Heart left ventricle (tissue), 16 donors: Measurements from ENCODE around the gene ARHGEF26. TPM values are rescaled to one million over a fixed set of nuclear protein-coding genes. Genes with fewer than 3 reads are reported as not detected.

Experiments used
- ATAC-seq, 4 donors: fragments of 200-7000 bp; cut with Tn5 transposase; one replicate each; pipeline ENCODE4 v1.9.1; 2020 to 2022; ENCODE audit warnings: moderate library complexity in 4 of 4, mild to moderate bottlenecking in 3 of 4, moderate number of reproducible peaks in 1 of 4
- DNase-seq, 5 donors: peaks; one replicate each; pipeline ENCODE4 v3.0.0-alpha.2; 2020
- H3K27ac ChIP-seq, 12 donors: fragments of 200-600 bp; sonication (generic) in 4 of 12; one replicate each; pipeline versions ENCODE4 v1.5.0 to v1.8.0; 2016 to 2022; ENCODE audit warnings: mild to moderate bottlenecking in 2 of 12
- H3K27me3 ChIP-seq, 9 donors: fragments of 200-600 bp; sonication (generic) in 2 of 9; one replicate each; pipeline versions ENCODE4 v1.5.1 to v1.8.0; 2016 to 2022; ENCODE audit warnings: mild to moderate bottlenecking in 3 of 9
- H3K36me3 ChIP-seq, 9 donors: fragments of 200-600 bp; sonication (generic) in 2 of 9; one replicate each; pipeline versions ENCODE4 v1.5.0 to v1.8.0; 2018 to 2022; ENCODE audit warnings: mild to moderate bottlenecking in 2 of 9
- H3K4me1 ChIP-seq, 12 donors: fragments of 200-600 bp; sonication (generic) in 4 of 12; one replicate each; pipeline versions ENCODE4 v1.5.0 to v1.8.0; 2016 to 2022; ENCODE audit warnings: mild to moderate bottlenecking in 3 of 12
- H3K4me3 ChIP-seq, 12 donors: fragments of 200-600 bp; sonication (generic) in 4 of 12; one replicate each; pipeline versions ENCODE4 v1.5.0 to v1.8.0; 2017 to 2022; ENCODE audit warnings: mild to moderate bottlenecking in 9 of 12, moderate library complexity in 4 of 12
- H3K9me3 ChIP-seq, 12 donors: fragments of 200-600 bp; sonication (generic) in 4 of 12; one replicate each; pipeline versions ENCODE4 v1.5.0 to v1.8.0; 2016 to 2022; ENCODE audit warnings: mild to moderate bottlenecking in 1 of 12
- CTCF ChIP-seq, 12 donors: fragments of 200-600 bp; sonication (generic) in 4 of 12; IDR thresholded peaks; one replicate each; pipeline versions ENCODE4 v1.5.0 to v1.8.0; 2018 to 2022; ENCODE audit warnings: antibody characterized with exemption in 12 of 12, mild to moderate bottlenecking in 5 of 12
- POLR2A ChIP-seq, 2 donors: fragments of 450-650 bp; IDR thresholded peaks; one replicate each; pipeline ENCODE4 v1.6.1; 2017; ENCODE audit warnings: antibody characterized with exemption in 2 of 2, mild to moderate bottlenecking in 2 of 2, moderate library complexity in 2 of 2
- WGBS, 4 donors: extraction: QIAGEN DNeasy Blood & Tissue Kit in 2 of 4; methylation state at CpG; one replicate each; pipeline versions ENCODE4 v1.1.5 to v1.1.7; 2013 to 2018; 5-methylcytosine and 5-hydroxymethylcytosine counted together
- intact Hi-C, 10 donors: fragments of 100-400 bp; cut with DNase I; formaldehyde crosslinking; loops; one replicate each; pipeline versions ENCODE4 v1.11.1 to v1.14.2; 2022
- polyA plus RNA-seq, 2 donors: library from polyadenylated mRNA; stranded (reverse); fragments of 200-250 nt; gene quantifications; one replicate each; pipeline ENCODE4 v1.2.3, GENCODE V29; 2013
- total RNA-seq, 9 donors: library from RNA; depleted of rRNA in 2 of 9; stranded (reverse); fragments of >200 nt in 2 of 9; fragmentation: NEBNext Ultra II Directional in 3 of 9; extraction: Animal tissue kit (Norgen Biotek cat#: 25700) in 3 of 9; gene quantifications; one replicate each; pipeline versions ENCODE4 v1.1.0 to v1.2.4, GENCODE V29; 2016 to 2023
- donor health status: ischemic (EF 13 %, LVEDD 7.1; RV severe dilation, severe dysfunction).
- donor health status: healthy with polysubstance abuse.
- donor health status: DM: no; HTN: yes; CAD: no.
- donor health status: DM: no; HTN: no; CAD: no.
- donor health status: ischemic (EF 25% LVEDD 6.9; RV normal size, moderate dysfunction).
- donor health status: ischemic (EF 25% LVEDD 5.7; RV mildly dilated, moderate dysfunction).
- donor health status: healthy.
- donor health status: DM: yes; HTN: yes; CAD: no.
- donor health status: ischemic (EF 35%, LVEDD 5.7; RV mildly dilated, moderate dysfunction).
- donor health status: nonischemic (EF 11% LVEDD 7.7; RV severe dilation, severe dysfunction).
- donor health status: DM: yes; HTN: yes; CAD: no.
- donor health status: PGD.
- donor health status: ischemic (EF 29% LVEDD 5.4; RV normal size, mild dysfunction).
- donor health status: nonischemic (EF 23%, LVEDD 6.1; RV moderate dilation, normal function).

ARHGEF26 gene
- total and polyA plus RNA-seq, 11 donors, result 0.68 to 2.3 (median 1.3) TPM

- no peak for TF ChIP-seq CTCF (IDR thresholded peaks at IDR 0.05)
- TF ChIP-seq POLR2A (IDR thresholded peaks at IDR 0.05), result no peak
- ATAC-seq, result no peak
These were observed 30.8 kb downstream of the ARHGEF26 start for GRCh38 chr3:154151969-154152368.

GRCh38 chr3:154152741-154153140, 31.6 kb downstream of the ARHGEF26 start:
- DNase-seq, result no peak
- no peak for ATAC-seq
- no peak overlapping the region for H3K27ac ChIP-seq
- intact Hi-C loops, result no loop called here
- WGBS, 4 donors, result 92 to 96% (median 93%) methylated on average over 5 of the region's 5 CpGs
- no peak overlapping the region for H3K4me3 ChIP-seq
- H3K9me3 ChIP-seq, result no peaks in the 10 kb centered on the region
- H3K36me3 ChIP-seq, result peaks cover 0 to 6% (median 0%) of the 10 kb centered on the region in 9 donors
- TF ChIP-seq POLR2A (IDR thresholded peaks at IDR 0.05) (no peak), CTCF (IDR thresholded peaks at IDR 0.05) (no peak)
- H3K27me3 ChIP-seq, result no peaks in the 10 kb centered on the region
- no peaks in the 10 kb centered on the region for H3K4me1 ChIP-seq

More at GRCh38 chr3:154151969-154152368, 30.8 kb downstream of the ARHGEF26 start:
- WGBS, 4 donors, result 94 to 100% (median 98%) methylated on average over 1 of the region's 1 CpG
- no peaks in the 10 kb centered on the region for H3K9me3 ChIP-seq
- peaks cover 0 to 6% (median 0%) of the 10 kb centered on the region in 9 donors for H3K36me3 ChIP-seq
- DNase-seq, result no peak
- H3K4me3 ChIP-seq, result no peak overlapping the region
- no peaks in the 10 kb centered on the region for H3K27me3 ChIP-seq
- no peaks in the 10 kb centered on the region for H3K4me1 ChIP-seq
- no peak overlapping the region for H3K27ac ChIP-seq
- intact Hi-C loops, result no loop called here

GRCh38 chr3:154156530-154156929, 35.3 kb downstream of the ARHGEF26 start:
- Histone ChIP-seq H3K9me3 (no peaks in the 10 kb centered on the region), H3K36me3 (peaks cover 0 to 6% (median 0%) of the 10 kb centered on the region in 9 donors), H3K4me3 (no peak overlapping the region), H3K27me3 (no peaks in the 10 kb centered on the region), H3K4me1 (no peaks in the 10 kb centered on the region), H3K27ac (no peak overlapping the region)
- no peak for TF ChIP-seq CTCF (IDR thresholded peaks at IDR 0.05)
- no peak for TF ChIP-seq POLR2A (IDR thresholded peaks at IDR 0.05)
- intact Hi-C loops, result no loop called here
- WGBS, 4 donors, result 95 to 98% (median 96%) methylated on average over 1 of the region's 1 CpG
- ATAC-seq (no peak), DNase-seq (no peak)

GRCh38 chr3:154161806-154162205, 40.6 kb downstream of the ARHGEF26 start:
- DNase-seq (no peak), ATAC-seq (no peak)
- no peaks in the 10 kb centered on the region for H3K9me3 ChIP-seq
- H3K36me3 ChIP-seq, result no peaks in the 10 kb centered on the region
- H3K4me3 ChIP-seq, result no peak overlapping the region
- H3K4me1 ChIP-seq, result no peaks in the 10 kb centered on the region
- H3K27me3 ChIP-seq, result no peaks in the 10 kb centered on the region
- H3K27ac ChIP-seq, result no peak overlapping the region
- TF ChIP-seq CTCF (IDR thresholded peaks at IDR 0.05) (no peak), POLR2A (IDR thresholded peaks at IDR 0.05) (no peak)
- intact Hi-C loops, result no loop called here
